GM19397 (cell line): Measurements from ENCODE around the gene BCL2L2.
"Not testable (repeated sequence)": the region's sequence is repeated elsewhere in the genome, so short reads cannot be mapped to it uniquely, and the experiment has no call there.

Source experiments
- ATAC-seq: cut with Tn5 transposase; IDR thresholded peaks from one replicate; pipeline ENCODE4 v1.9.1; 2021; ENCODE audit warnings: mild to moderate bottlenecking, moderate library complexity; ENCODE audit not compliant: unreplicated experiment

Gene BCL2L2

DNA sequence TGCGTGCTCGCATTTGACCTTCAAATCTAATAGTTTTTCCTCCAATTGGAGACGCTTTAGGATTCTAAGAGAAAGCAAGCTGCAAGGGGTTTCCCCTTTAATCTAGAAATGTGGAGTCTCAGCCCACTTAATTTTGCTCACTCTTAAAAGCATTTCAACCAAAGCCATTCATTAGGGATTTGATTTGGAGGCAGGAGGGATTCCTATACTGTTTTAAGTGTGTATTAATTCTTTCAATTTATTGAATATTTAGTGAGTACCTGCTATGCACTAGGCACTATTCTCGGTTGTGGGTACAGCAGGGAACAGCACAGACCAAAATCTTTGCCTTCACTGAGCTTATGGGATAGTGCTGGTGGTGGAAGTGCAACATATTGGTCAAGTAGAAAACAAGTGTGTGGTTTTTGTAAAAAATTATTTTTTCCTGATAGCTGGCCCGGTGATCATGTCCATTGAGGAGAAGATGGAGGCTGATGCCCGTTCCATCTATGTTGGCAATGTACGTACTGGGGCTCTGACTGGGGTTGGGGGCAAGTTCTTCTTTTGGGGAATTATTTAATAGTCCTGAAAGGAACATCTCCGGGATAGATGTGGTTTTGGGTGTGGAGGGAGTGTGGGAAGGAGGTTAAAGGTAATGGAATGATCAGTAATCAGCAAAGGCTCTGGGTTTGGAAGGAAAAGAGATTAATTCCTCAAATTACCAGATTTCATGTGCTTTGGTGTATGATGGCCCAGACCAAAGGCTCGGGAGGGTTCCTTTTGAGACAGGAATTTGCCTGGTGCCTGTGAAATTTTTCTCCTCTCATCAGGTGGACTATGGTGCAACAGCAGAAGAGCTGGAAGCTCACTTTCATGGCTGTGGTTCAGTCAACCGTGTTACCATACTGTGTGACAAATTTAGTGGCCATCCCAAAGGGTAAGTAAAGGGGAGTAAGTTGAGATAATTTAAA, 16.2 kb downstream of the BCL2L2 start:
- no peak for ATAC-seq

DNA sequence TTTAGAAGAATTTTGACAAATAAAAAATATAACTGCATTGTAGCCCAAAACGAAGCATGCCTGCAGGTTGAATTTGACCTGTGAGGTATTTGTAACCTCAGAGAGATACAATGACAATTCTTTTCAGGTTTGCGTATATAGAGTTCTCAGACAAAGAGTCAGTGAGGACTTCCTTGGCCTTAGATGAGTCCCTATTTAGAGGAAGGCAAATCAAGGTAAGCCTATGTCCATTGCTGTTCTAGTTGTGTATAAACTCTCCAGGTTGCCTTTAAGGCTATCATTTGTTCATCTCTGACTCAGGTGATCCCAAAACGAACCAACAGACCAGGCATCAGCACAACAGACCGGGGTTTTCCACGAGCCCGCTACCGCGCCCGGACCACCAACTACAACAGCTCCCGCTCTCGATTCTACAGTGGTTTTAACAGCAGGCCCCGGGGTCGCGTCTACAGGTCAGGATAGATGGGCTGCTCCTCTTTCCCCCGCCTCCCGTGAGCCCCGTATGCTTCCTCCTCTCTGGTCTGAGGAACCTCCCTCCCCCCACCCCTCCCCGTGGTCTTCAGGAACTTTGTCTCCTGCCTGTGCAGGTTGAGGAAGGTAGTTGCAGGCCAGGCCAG, 17.3 kb downstream of the BCL2L2 start:
- no peak for ATAC-seq

DNA sequence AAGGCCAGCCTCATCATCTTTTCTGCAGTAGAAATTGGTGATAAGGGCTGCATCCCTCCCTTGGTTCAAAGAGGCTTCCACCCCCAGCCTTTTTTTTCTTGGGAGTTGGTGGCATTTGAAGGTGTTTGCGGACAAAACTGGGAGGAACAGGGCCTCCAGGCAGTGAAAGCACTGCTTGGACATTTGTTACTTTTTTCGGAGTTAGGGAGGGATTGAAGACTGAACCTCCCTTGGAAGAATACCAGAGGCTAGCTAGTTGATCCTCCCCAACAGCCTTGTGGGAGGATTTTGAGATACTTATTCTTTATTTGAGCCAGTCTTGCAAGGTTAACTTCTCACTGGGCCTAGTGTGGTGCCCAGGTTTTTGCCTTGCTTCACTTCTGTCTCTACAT, 17.8 kb downstream of the BCL2L2 start:
- ATAC-seq, result no peak

DNA sequence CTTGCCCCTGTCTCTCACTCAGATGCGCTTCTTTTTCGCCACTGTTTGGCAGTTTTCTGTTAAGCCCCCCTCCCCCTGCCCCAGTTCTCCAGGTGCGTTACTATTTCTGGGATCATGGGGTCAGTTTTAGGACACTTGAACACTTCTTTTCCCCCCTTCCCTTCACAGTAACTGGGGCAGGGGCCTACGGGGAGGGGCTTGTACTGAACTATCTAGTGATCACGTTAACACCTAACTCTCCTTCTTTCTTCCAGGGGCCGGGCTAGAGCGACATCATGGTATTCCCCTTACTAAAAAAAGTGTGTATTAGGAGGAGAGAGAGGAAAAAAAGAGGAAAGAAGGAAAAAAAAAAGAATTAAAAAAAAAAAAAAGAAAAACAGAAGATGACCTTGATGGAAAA, 18.4 kb downstream of the BCL2L2 start:
- no peak for ATAC-seq

DNA sequence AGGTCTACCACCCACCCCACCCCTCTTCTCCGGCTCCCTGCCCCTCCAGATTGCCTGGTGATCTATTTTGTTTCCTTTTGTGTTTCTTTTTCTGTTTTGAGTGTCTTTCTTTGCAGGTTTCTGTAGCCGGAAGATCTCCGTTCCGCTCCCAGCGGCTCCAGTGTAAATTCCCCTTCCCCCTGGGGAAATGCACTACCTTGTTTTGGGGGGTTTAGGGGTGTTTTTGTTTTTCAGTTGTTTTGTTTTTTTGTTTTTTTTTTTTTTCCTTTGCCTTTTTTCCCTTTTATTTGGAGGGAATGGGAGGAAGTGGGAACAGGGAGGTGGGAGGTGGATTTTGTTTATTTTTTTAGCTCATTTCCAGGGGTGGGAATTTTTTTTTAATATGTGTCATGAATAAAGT, 19.1 kb downstream of the BCL2L2 start:
- not testable (repeated sequence) for ATAC-seq

DNA sequence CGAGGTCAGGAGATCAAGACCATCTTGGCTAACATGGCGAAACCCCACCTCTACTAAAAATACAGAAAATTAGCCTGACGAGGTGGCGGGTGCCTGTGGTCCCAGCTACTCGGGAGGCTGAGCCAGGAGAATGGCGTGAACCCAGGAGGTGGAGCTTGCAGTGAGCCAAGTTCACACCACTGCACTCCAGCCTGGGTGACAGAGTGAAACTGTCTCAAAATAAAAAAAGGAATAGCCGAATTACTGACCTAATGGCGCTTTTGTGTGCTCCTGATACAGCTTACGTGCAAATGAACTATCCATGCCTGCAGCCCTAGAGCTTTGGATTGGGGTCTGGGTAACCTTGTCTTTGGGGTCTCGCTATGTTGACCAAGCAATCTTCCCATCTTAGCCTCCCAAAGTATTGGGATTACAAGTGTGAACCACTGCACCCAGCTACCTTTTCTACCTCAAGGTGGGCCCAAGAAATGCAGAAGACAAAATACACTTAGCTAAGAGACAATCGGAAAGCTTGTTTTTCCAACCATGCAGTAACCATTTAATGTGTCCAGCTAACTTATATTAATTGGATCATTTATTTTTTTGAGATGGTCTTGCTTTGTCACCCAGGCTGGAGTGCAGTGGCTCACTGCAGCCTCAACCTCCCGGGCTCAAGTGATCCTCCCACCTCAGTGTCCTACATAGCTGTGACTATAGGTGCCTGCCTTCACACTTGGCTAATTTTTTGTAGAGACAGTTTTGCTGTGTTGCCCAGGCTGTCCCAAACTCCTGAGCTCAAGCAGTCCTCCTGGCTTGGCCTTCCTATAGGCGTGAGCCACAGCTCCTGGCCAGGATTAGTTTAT, 20.1 kb downstream of the BCL2L2 start:
- no peak for ATAC-seq

DNA sequence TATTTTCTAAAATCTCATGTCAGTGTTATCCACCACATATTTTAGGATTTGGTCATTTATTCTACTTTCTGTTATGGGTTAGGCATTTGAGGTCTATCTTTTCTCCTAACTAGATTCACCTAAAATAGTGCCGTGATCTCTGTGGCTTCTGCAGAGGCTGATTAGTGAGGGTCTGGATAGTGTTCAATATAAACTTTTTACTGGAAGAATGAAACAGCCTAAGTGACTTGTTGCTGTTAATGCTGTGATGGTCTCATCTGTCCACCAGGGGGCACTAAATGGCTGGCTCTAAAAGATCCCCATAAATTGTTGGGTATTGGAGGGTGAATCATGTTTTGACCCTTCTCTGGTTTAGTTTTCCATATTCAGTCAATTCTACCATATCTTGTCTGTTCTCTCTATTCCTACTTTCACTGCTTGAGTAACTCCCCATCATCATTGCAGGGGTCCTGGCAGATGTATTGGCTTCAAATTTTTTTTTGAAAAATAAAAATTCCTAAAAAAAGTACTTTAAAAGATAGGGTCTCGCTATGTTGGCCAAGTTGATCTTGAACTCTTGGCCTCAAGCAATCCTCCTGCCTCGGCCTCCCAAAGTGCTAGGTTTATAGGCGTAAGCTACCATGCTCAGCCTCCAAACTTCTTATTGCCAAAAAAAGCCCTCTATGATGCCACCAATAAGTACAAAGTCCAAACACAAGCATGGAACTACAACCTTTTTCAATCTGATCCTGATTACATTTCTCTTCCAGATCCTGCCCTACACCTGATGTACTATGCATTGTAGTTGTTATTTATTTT, 21.5 kb downstream of the BCL2L2 start:
- no peak for ATAC-seq

DNA sequence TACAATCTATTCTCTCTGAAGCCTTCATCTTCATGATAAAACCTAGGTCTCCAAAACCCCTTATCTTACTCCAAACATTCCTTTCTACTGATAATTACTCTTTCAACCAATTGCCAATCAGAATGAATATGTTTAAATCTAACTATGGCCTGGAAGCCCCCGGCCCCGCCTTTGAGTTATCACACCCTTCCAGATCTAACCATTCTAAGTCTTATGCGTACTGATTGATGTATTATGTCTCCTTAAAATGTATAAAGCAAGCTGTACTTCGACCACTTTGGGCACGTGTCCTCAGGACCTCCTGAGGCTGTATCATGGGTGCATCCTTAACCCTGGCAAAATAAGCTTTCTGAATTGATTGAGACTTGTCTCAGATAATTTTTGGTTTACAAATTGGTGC, 29.0 kb downstream of the BCL2L2 start:
- no peak for ATAC-seq

DNA sequence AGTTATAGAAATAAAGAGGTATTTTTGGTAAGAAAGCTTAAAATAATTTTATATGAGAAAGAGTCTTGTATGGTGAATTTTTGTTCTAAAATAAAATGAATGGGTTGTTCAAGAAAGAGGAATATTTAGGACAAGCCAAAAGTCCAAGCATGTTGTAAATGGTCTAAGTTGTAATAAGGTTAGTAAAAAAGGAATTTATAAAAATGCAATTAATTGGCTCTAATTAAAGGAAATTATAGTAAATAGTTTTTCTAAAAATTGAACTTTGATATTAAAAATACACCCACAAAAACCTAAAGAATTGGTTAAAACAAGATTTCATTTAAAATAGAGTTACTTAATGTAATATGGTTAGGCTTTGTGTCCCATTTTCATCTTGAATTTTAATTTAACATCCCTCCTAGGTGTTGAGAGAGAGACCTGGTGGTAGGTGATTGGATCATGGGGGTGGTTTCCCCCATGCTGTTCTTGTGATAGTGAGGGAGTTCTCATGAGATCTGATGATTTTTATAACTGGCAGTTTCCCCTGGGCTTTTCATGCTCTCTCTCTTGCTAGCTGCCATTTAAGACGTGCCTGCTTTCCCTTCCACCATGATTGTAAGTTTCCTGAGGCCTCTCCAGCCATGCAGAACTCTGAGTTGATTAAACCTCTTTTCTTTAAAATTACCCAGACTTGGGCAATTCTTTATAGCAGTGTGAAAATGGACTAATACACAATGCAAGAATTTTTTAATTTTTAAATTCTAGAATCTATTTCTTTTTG, 33.1 kb downstream of the BCL2L2 start:
- ATAC-seq, result no peak

DNA sequence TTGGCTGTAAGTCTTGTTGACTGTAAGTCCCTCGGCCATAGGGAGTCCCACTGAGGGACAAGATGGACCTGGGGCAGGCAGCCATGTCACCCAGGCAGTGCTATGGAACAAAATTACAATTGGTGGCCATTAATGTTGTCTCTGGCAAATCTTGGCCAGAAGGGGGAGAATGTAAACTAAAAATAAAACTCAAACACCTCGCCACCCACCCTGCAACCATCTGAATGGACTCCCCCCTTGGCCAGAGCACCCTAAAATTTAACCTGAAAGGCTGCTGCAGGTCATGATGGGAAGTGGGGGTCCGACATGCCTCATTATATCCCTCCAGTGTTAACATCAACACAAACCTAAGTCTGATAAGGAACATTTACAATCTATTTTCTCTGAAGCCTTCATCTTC, 37.8 kb downstream of the BCL2L2 start:
- ATAC-seq, result no peak

DNA sequence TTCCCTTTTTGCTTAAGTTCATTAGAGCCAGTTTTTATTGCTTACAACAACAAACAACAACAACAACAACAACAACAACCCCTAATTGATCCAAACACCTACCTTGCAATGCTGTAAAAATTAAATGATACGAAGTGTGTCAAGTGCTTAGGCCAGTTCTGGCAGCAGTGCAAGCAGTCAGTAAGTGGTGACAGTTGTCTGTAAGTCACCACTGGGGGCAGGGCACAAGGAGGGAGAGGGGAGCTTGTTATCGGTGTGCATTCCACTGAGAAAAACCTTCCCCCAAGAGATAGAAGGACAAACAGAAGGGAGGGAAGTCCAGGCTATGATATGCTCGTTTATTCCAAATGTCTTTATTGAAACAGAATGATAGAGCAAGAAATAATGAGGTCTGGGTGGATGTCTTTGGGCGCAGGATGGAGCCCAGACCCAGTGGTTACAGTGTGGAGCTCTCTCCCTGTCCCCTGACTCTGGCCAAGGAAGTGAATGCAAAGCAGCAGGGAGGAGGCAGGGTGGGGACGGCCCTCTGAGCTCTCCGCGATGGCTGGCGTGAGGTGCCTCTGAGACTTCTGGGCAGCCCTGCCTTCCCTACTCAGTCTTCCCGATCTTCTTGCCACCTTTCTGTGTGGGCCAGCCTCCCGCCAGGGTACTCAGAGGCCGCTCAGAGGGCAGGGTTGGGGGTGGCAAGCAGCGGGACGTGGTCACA, 39.5 kb downstream of the BCL2L2 start:
- no peak for ATAC-seq

DNA sequence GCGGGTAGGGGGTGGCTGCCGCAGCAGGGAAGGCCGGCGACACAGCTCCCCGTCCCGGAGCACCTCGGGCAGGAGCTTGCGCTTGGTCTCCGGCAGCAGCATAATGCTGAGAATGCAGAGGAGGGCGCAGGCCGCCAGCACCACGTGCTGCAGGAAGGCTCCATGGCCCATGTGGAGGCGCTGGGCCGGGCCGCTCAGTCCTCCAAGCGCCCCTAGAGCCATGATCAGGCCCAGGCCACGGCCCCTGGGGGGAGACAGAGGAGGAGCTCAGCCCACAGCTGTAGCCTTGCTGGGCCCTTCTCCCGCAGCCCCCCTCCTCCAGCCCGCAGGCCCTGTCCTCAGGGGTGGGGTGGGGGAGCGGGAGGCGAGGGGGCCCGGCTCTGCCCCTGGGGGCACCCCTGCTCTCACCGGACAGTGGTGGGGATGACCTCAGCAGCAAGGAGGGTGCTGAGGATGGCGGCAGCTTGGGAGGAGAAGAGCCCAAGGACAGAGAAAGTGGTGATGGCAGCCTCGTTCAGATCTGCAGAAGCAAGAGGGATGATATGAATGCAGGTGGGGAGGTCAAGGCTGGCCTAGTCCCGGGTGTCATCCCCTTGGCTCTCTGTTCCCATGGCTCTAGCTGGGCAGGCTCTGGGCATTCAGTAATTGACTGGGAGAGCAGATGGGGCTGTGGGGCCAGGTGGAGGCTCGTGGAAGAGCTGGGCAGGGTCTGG, 40.2 kb downstream of the BCL2L2 start:
- no peak for ATAC-seq

DNA sequence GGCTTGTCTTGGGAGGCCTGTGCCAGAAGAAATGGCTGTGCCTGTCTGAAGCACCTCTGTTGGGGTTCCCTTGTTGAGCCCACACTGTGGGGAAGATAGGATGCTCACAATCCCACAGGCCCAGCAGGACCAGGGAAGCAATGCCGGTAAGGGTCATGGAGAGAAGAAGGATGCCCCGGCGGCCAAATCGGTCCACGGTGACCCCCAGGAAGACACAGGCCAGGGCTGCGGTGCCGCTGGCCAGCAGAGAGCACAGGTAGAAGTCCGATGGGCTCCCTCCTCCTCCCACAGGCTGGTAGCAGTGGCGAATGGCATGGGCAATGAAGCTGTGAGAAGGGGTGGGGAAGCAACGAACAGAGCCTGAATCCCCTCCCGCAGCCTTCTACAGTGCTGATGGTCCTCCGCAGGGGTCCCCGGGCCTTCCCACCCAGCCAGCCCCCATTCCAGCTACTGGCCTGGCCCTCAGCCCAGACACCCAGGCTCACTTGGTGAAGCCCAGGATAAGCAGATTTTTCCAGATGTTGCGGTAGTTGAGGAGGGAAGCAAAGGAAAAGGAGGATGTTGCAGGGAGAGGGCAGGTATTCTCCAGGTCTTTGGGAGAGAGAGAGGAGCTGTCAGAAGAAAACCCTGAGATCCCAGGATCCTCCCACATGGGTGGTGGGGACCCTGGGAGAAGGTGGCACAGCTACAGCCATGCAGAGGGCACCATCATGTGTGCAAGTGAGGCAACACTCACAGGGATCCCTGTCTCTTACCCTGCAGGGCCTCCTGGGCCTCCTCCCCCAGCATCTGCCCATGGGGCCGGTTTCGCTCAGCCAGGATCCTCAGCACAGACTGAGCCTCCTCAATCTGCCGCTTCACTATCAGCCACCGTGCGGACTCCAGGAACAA, 41.0 kb downstream of the BCL2L2 start:
- no peak for ATAC-seq

DNA sequence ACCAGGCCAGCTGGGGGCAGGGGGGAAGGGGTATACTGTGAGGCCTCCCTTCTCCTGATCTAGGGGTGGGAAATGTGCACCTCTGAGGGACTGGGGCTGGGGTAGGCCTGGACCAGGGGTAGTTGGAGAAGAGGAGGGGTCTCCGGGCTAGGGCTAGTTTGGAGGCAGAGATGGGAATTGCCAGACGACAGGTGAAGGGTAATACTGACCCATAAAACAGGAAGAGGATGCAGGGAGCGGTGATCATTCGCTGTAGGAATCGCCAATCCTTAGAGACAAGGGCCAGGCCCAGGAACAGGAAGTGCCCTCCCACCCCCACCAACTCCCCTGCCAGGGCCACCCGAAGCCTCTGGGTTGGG, 41.6 kb downstream of the BCL2L2 start:
- no peak for ATAC-seq

DNA sequence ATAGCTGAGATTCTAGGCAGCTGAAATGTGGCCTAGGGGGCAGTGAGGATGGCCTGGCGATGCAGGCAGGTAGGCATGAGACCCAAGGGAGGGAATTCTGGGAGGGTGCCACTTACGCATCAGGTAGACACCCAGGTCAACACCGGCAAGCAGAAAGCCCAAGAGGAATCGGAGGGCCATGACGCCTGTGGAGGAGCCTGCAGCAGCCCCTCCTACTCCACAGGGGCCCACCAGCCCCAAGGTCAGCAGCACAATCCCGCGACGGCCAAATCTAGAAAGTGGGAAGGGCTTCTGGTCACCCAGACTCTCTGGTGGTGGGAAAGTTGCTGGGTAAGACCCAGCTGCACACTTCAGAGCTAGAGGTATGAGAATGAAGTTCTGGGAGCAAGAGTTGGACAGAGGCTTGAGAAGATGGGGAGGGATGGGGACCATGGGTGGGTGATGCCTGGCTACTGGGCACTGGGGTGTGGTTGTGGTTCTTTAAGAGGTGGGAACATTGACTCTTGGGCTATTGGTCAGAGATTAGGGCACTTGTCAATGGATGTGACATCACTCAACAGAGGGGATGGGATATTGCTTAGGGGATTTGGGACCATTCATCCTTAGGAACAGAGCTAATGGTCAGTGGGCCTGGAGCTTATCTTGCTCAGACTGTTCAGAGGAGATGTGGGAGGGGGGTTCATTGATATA, 42.7 kb downstream of the BCL2L2 start:
- no peak for ATAC-seq

DNA sequence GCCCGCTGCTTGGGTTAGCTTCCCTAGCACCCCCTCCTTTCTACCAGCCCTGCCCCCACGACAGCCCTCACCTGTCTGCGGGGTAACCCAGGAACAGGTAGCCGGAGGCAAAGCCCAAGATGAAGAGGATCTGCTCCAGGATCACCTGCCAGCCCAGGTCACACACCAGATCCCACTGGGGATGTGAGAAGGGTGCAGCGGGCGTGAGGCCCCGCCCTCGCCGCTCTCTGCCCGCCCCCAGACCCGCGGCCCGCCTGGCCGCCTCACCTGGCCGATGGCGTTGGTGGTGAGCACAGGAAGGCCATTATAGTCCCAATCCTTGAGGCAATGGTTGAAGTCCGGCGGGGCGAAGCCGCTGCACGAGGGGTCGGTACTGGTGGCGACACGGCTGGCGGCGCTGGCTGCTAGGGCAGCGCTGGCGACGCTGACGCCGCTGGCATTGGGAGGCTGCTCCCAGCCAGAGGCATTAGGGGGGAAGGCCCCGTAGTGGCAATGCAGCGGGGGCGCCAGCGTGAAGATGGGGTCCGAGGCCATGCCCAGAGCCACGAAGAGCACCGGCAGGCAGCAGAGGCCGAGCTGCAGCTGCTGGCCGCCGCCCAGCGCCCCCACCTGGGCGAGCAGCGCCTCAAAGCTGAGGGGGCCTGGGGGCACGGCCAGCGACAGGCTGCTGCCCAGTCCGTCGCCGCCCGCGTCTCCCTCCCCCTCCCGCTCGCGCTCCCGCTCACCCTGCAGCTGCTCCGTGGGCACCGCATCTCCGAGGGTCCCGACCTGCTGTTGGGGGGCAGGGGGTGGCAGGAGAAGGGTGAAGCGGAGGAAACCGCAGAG, 45.3 kb downstream of the BCL2L2 start:
- ATAC-seq, result no peak
